Subcutaneous adipose tissue (tissue), 4 donors: Measurements from ENCODE around the gene CNN2. TPM values are rescaled to one million over a fixed set of nuclear protein-coding genes. Genes with fewer than 3 reads are reported as not detected.

Source experiments
- CTCF ChIP-seq: fragments of 450-650 bp; IDR thresholded peaks from one replicate; pipeline ENCODE4 v1.5.1; 2016; ENCODE audit warnings: low read depth, mild to moderate bottlenecking, control low read depth, antibody characterized with exemption, moderate library complexity
- total RNA-seq, 4 donors: library from RNA; depleted of rRNA; stranded (reverse); fragments of >200 nt; gene quantifications; one replicate each; pipeline ENCODE4 v1.1.0, GENCODE V29; 2016

CNN2 gene
- total RNA-seq, 4 donors from 2014 or later, result 32.1 to 86.8 (median 52.2) TPM

GRCh38 chr19:1045247-1045603 lies 18.8 kb downstream of the CNN2 start:
- no peak for TF ChIP-seq CTCF

GRCh38 chr19:1046117-1046626 lies 19.8 kb downstream of the CNN2 start:
- no peak for TF ChIP-seq CTCF

- TF ChIP-seq CTCF, result no peak
These were observed 20.7 kb downstream of the CNN2 start for GRCh38 chr19:1046836-1047695.

- no peak for TF ChIP-seq CTCF
These were observed 21.3 kb downstream of the CNN2 start for GRCh38 chr19:1047696-1048147.

GRCh38 chr19:1049106-1049505 lies 22.7 kb downstream of the CNN2 start:
- TF ChIP-seq CTCF, result no peak

- no peak for TF ChIP-seq CTCF
These were observed 23.4 kb downstream of the CNN2 start for GRCh38 chr19:1049800-1050199.

GRCh38 chr19:1050989-1051788 lies 24.8 kb downstream of the CNN2 start:
- no peak for TF ChIP-seq CTCF
